Panc1 (cell line): Measurements from ENCODE around the gene CCDC92B. TPM values are rescaled to one million over a fixed set of nuclear protein-coding genes. Genes with fewer than 3 reads are reported as not detected.

Experiments
- ATAC-seq: fragments of 200-7000 bp; cut with Tn5 transposase; 2 replicates; pipeline ENCODE4 v1.9.1; 2020; ENCODE audit warnings: mild to moderate bottlenecking, moderate library complexity
- BruUV-seq: library from RNA; stranded (reverse); fragments of 400-500 nt; replicated peaks from 2 replicates; lab custom pipeline; 2021; lab: Mats Ljungman, UMichigan
- CTCF ChIA-PET: fragments of 300-600 bp; sonication (Branson Sonifier 250); formaldehyde crosslinking; loops from one replicate; lab custom pipeline; 2022; ENCODE audit warnings: antibody characterized with exemption; lab: Charles Lee
- POLR2A ChIA-PET: fragments of 300-600 bp; sonication (Branson Sonifier 250); formaldehyde crosslinking; loops from one replicate; lab custom pipeline; 2022; ENCODE audit warnings: antibody characterized with exemption; lab: Charles Lee
- DNase-seq: peaks from one replicate; pipeline ENCODE4 v3.0.0-alpha.2; 2010; ENCODE audit warnings: low read depth, low spot score
- H3K27ac ChIP-seq: 2 replicates; pipeline ENCODE4 v1.5.1; 2011; ENCODE audit warnings: mild to moderate bottlenecking, low read length, inconsistent platforms
- H3K27me3 ChIP-seq: fragments of 200-500 bp; sonication (Bioruptor generic); 2 replicates; pipeline ENCODE4 v1.6.0; 2014; ENCODE audit warnings: low read length, inconsistent platforms; ENCODE audit not compliant: control insufficient read depth, insufficient read depth
- H3K36me3 ChIP-seq: fragments of 200-500 bp; sonication (Bioruptor generic); 2 replicates; pipeline ENCODE4 v1.5.1; 2014; ENCODE audit warnings: inconsistent platforms, mild to moderate bottlenecking, low read length, moderate library complexity; ENCODE audit not compliant: control insufficient read depth, insufficient read depth
- H3K4me1 ChIP-seq: 2 replicates; pipeline ENCODE4 v1.5.1; 2011; ENCODE audit warnings: inconsistent platforms, mild to moderate bottlenecking, low read length, moderate library complexity; ENCODE audit not compliant: control insufficient read depth, insufficient read depth
- H3K4me3 ChIP-seq, 2 experiments: 2 replicates each; pipeline ENCODE4 v1.5.1; 2011 to 2012; ENCODE audit warnings: low read depth in 2 of 2, low read length in 2 of 2, mild to moderate bottlenecking in 2 of 2, inconsistent platforms in 1 of 2, moderate library complexity in 1 of 2
- H3K9me3 ChIP-seq: fragments of 200-500 bp; sonication (Bioruptor generic); 2 replicates; pipeline ENCODE4 v1.5.1; 2014; ENCODE audit warnings: low read depth, mild to moderate bottlenecking, inconsistent platforms, low read length, moderate library complexity; ENCODE audit not compliant: control insufficient read depth, insufficient read depth
- POLR2AphosphoS5 ChIP-seq: IDR thresholded peaks from 2 replicates; pipeline ENCODE4 v1.6.1; 2012; ENCODE audit warnings: mild to moderate bottlenecking, low read depth, low read length, moderate library complexity
- SIN3A ChIP-seq: IDR thresholded peaks from 2 replicates; pipeline ENCODE4 v1.6.1; 2012; ENCODE audit warnings: low read depth, mild to moderate bottlenecking, low read length, moderate library complexity, borderline replicate concordance; ENCODE audit not compliant: insufficient read depth
- TCF7L2 ChIP-seq: IDR thresholded peaks from 2 replicates; pipeline ENCODE4 v1.6.1; 2011; ENCODE audit warnings: mild to moderate bottlenecking, low read depth, low read length, inconsistent platforms
- in situ Hi-C: cut with HindIII; loops from 2 replicates; pipeline ENCODE4 v1.10.0; 2016; ENCODE audit warnings: low sequenced_read_pairs, low pct_unique_long_range_greater_than_20kb
- intact Hi-C: fragments of 100-400 bp; cut with micrococcal nuclease; formaldehyde crosslinking; loops from one replicate; pipeline ENCODE4 v1.10.0; 2022; ENCODE audit not compliant: unreplicated experiment
- total RNA-seq: library from RNA; stranded (reverse); gene quantifications from one replicate; pipeline ENCODE4 v1.2.1, GENCODE V29; 2021; ENCODE audit not compliant: unreplicated experiment
- TF ChIP-seq, protein P1 (sequence below), 2 experiments: IDR thresholded peaks; 2 replicates each; pipeline ENCODE4 v1.6.1; 2011 to 2012; ENCODE audit warnings: low read depth in 2 of 2, control low read depth in 1 of 2, low read length in 1 of 2, mild to moderate bottlenecking in 1 of 2, moderate library complexity in 1 of 2; ENCODE audit not compliant: insufficient read depth in 1 of 2
- TF ChIP-seq, protein P2 (sequence below): fragments of 450-650 bp; IDR thresholded peaks from 2 replicates; pipeline ENCODE4 v1.5.1; 2017; ENCODE audit warnings: mild to moderate bottlenecking

CCDC92B gene
- total RNA-seq, 1 experiment from 2014 or later, result 0.51 TPM

DNA sequence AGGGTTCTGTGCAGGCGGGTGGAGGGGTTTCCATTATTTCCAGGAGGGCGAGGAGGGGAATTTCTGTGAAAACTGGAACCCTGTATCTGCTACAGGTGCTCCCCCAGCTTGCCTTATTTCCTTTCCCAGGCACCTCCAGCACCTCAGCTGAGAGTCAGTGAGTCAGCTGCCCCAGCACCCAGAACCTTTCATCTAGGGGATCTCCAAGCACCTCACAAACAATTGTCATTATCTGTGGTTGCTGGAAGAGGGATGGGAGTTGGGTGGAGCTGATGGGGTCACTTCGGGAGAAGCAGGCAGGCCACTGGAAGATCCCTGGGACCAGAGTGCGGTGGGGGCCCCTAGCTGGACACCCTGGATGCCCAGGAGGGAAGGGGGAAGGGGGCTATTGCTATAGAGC, 27.8 kb downstream of the CCDC92B start:
- Histone ChIP-seq H3K27me3 (no peaks in the 10 kb centered on the region), H3K27ac (no peak overlapping the region), H3K4me1 (no peaks in the 10 kb centered on the region), H3K36me3 (no peaks in the 10 kb centered on the region), H3K4me3 (no peak overlapping the region), H3K9me3 (no peaks in the 10 kb centered on the region)
- TF ChIP-seq, protein P1, sequence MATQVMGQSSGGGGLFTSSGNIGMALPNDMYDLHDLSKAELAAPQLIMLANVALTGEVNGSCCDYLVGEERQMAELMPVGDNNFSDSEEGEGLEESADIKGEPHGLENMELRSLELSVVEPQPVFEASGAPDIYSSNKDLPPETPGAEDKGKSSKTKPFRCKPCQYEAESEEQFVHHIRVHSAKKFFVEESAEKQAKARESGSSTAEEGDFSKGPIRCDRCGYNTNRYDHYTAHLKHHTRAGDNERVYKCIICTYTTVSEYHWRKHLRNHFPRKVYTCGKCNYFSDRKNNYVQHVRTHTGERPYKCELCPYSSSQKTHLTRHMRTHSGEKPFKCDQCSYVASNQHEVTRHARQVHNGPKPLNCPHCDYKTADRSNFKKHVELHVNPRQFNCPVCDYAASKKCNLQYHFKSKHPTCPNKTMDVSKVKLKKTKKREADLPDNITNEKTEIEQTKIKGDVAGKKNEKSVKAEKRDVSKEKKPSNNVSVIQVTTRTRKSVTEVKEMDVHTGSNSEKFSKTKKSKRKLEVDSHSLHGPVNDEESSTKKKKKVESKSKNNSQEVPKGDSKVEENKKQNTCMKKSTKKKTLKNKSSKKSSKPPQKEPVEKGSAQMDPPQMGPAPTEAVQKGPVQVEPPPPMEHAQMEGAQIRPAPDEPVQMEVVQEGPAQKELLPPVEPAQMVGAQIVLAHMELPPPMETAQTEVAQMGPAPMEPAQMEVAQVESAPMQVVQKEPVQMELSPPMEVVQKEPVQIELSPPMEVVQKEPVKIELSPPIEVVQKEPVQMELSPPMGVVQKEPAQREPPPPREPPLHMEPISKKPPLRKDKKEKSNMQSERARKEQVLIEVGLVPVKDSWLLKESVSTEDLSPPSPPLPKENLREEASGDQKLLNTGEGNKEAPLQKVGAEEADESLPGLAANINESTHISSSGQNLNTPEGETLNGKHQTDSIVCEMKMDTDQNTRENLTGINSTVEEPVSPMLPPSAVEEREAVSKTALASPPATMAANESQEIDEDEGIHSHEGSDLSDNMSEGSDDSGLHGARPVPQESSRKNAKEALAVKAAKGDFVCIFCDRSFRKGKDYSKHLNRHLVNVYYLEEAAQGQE (IDR thresholded peaks at IDR 0.05; ENCODE audit: insufficient read depth in 1 of 2, low read depth in 2 of 2, low read length in 1 of 2), result no peak
- TF ChIP-seq TCF7L2 (no peak), POLR2AphosphoS5 (no peak), SIN3A (no peak)
- TF ChIP-seq, protein P2, sequence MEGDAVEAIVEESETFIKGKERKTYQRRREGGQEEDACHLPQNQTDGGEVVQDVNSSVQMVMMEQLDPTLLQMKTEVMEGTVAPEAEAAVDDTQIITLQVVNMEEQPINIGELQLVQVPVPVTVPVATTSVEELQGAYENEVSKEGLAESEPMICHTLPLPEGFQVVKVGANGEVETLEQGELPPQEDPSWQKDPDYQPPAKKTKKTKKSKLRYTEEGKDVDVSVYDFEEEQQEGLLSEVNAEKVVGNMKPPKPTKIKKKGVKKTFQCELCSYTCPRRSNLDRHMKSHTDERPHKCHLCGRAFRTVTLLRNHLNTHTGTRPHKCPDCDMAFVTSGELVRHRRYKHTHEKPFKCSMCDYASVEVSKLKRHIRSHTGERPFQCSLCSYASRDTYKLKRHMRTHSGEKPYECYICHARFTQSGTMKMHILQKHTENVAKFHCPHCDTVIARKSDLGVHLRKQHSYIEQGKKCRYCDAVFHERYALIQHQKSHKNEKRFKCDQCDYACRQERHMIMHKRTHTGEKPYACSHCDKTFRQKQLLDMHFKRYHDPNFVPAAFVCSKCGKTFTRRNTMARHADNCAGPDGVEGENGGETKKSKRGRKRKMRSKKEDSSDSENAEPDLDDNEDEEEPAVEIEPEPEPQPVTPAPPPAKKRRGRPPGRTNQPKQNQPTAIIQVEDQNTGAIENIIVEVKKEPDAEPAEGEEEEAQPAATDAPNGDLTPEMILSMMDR, result no peak
- intact Hi-C loops (no loop called here), in situ Hi-C loops (no loop called here)
- ChIA-PET CTCF (interaction anchor here (0.5 kb wide), 1 partner anchor 33 kb away, joined by 3 read pairs; no protein-coding TSS in a partner anchor), POLR2A (no interaction called here)
- no peak for ATAC-seq
- BruUV-seq, result no TSS peak
- DNase-seq, result no peak

DNA sequence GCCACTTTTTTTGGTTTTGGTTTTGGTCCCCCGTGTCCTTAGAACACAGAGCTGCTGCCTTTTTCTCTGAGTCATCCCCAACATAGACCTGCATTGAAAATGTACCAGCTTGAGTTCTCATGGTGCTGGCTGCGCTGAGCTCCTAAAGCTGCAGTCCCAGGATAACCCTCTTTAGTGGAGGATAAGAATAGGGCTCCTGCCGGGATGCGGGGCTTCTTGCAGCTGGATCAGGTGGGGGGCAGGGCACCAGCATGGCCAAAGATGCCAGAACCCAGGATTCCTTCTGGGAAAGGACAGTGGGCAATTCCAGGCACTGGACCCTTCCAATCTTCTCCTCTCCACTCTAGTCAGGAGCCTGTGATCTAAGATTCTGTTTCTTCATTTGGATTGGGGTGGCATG, 29.6 kb downstream of the CCDC92B start:
- H3K27me3 ChIP-seq, result no peaks in the 10 kb centered on the region
- CTCF ChIA-PET, result interaction anchor here (0.6 kb wide), 1 partner anchor 31 kb away, joined by 4 read pairs; no protein-coding TSS in a partner anchor
- ATAC-seq, result no peak
- intact Hi-C loops (no loop called here), in situ Hi-C loops (no loop called here)
- H3K27ac ChIP-seq, result no peak overlapping the region
- BruUV-seq, result no TSS peak
- H3K9me3 ChIP-seq, result no peaks in the 10 kb centered on the region
- no peaks in the 10 kb centered on the region for H3K36me3 ChIP-seq
- no peak overlapping the region for H3K4me3 ChIP-seq
- DNase-seq, result no peak
- no peaks in the 10 kb centered on the region for H3K4me1 ChIP-seq
- TF ChIP-seq TCF7L2, result no peak
- TF ChIP-seq, protein P2, result no peak
- no peak for TF ChIP-seq POLR2AphosphoS5
- TF ChIP-seq, protein P1 (IDR thresholded peaks at IDR 0.05; ENCODE audit: insufficient read depth in 1 of 2, low read depth in 2 of 2, low read length in 1 of 2), result no peak
- TF ChIP-seq SIN3A, result no peak
- POLR2A ChIA-PET, result no interaction called here
